Heart left ventricle (tissue), 13 donors: ENCODE results near the gene NMBR.

ENCODE experiments used
- CTCF ChIP-seq, 12 donors: fragments of 200-600 bp; sonication (generic) in 4 of 12; IDR thresholded peaks; one replicate each; pipeline versions ENCODE4 v1.5.0 to v1.8.0; 2018 to 2022; ENCODE audit warnings: antibody characterized with exemption in 12 of 12, mild to moderate bottlenecking in 5 of 12
- POLR2A ChIP-seq, 2 donors: fragments of 450-650 bp; IDR thresholded peaks; one replicate each; pipeline ENCODE4 v1.6.1; 2017; ENCODE audit warnings: antibody characterized with exemption in 2 of 2, mild to moderate bottlenecking in 2 of 2, moderate library complexity in 2 of 2
- donor health status: ischemic (EF 13 %, LVEDD 7.1; RV severe dilation, severe dysfunction).
- donor health status: DM: no; HTN: yes; CAD: no.
- donor health status: DM: no; HTN: no; CAD: no.
- donor health status: ischemic (EF 25% LVEDD 6.9; RV normal size, moderate dysfunction).
- donor health status: ischemic (EF 25% LVEDD 5.7; RV mildly dilated, moderate dysfunction).
- donor health status: ischemic (EF 35%, LVEDD 5.7; RV mildly dilated, moderate dysfunction).
- donor health status: nonischemic (EF 11% LVEDD 7.7; RV severe dilation, severe dysfunction).
- donor health status: DM: yes; HTN: yes; CAD: no.
- donor health status: PGD.
- donor health status: ischemic (EF 29% LVEDD 5.4; RV normal size, mild dysfunction).
- donor health status: nonischemic (EF 23%, LVEDD 6.1; RV moderate dilation, normal function).

- no peak for TF ChIP-seq POLR2A (IDR thresholded peaks at IDR 0.05)
- TF ChIP-seq CTCF (IDR thresholded peaks at IDR 0.05) = no peak
Observed at GRCh38 chr6:142185641-142186040, 38.7 kb upstream of the NMBR start.
